HG03196 (cell line): ENCODE data around the gene COX11.

Experiments used
- ATAC-seq: cut with Tn5 transposase; IDR thresholded peaks from one replicate; pipeline ENCODE4 v1.9.1; 2021; ENCODE audit not compliant: unreplicated experiment

The COX11 gene, protein sequence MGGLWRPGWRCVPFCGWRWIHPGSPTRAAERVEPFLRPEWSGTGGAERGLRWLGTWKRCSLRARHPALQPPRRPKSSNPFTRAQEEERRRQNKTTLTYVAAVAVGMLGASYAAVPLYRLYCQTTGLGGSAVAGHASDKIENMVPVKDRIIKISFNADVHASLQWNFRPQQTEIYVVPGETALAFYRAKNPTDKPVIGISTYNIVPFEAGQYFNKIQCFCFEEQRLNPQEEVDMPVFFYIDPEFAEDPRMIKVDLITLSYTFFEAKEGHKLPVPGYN

DNA sequence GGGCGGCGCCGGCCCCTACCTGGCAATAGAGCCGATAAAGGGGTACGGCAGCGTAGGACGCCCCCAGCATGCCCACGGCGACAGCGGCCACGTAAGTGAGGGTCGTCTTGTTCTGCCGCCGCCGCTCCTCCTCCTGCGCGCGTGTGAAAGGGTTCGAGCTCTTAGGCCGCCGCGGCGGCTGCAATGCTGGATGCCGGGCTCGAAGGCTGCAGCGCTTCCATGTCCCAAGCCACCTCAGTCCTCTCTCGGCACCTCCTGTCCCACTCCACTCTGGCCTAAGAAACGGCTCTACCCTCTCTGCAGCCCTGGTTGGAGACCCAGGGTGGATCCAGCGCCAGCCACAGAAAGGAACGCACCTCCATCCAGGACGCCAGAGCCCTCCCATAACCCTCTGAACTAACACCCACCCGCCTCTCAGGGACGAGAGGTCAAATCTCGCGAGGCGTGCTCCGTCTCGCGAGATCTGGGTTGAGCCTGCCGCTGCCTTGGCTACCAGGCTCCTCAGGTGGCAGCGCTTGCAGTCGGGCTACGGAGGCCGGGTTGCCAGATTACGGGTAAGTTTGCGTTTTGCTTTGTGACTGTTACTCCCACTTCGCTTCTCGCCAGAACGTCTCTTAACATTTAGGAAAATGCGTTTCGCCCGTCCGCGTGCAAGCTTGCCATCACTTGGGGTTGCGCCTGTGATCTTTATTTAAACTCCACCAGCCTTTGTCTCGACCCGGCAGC lies at the start of gene COX11, which contains the start of gene STXBP4:
TSS of gene COX11 (minus strand) at position 393 of the 726 bp plus-strand sequence. CDS start at position 385, 8 bp downstream.
TSS of gene STXBP4 (plus strand) at position 504 of the 726 bp plus-strand sequence. CDS start 17,455 bp downstream, outside the sequence.
- peak; percentile 92 for ATAC-seq

DNA sequence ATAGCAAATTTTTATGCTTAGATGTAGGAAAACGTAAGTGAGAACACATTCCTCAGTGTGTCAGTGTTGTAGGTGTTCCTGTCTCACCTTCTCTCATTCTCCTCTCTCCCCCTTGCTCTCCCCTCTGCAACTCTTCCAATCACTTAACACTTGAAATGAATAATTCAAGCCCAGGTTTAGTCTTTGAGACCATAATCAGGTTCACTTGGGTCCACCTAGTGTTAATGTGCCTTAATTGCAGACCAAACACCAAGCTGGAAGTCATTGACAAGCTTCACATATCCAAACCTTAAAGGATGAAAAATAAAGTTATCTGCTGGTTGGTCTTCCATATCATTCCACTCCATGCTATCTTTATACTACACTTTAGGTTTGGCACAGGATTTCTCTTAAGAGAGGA lies 37.1 kb upstream of the COX11 start:
- no peak for ATAC-seq

DNA sequence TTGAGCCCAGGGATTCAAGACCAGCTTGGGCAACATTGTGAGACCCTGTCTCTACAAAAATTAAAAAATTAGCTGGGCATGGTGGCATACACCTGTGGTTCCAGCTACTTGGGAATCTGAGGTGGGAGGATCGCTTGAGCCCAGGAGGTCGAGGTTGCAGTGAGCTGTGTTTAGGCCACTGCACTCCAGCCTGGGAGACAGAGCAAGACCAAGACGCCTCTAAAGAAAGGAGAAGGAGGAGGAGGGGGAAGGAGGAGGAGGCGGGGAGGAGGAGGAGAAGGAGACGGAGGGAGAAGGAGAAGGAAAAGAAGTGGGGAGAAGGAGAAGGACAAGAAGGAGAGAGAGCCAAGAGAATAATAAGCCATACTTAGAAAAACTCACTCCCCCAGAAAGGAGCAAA lies 36.0 kb upstream of the COX11 start:
- ATAC-seq = no peak

DNA sequence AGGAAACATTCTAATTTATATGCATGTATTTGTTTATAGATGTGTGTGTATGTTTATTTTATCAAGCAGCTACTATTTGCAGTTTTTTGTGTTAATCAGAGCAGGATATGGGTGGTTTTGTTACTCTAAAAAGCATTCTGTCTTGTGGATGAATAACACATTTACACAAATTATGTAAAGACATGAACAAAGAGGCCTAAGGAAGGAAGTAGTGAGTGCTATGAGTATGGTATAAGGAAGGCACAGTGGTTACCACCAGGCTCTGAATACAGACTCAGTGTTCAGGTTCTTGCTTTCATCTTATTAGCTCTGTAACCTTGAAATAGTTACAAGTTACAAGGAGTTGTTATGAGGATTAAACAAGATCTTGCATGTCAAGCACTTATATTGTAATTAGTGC lies 34.0 kb upstream of the COX11 start:
- no peak for ATAC-seq

DNA sequence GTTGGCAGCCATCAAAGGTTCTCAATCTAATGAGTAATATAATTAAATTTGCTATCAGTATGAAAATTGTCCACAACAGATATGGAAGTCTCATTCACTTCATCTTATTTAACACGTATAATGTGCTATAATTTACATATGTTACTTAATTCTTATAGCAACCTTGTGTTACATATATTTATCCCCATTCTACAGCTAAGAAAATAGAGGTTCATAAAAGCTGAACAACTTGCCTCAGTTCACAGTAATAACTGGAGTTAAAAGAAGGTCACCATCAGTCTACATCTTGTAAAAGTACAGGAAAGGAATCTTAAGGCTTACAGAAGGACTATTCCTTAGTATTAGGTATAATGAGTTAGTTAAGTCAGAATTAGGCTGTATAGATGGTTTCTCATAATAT lies 28.0 kb upstream of the COX11 start:
- no peak for ATAC-seq

DNA sequence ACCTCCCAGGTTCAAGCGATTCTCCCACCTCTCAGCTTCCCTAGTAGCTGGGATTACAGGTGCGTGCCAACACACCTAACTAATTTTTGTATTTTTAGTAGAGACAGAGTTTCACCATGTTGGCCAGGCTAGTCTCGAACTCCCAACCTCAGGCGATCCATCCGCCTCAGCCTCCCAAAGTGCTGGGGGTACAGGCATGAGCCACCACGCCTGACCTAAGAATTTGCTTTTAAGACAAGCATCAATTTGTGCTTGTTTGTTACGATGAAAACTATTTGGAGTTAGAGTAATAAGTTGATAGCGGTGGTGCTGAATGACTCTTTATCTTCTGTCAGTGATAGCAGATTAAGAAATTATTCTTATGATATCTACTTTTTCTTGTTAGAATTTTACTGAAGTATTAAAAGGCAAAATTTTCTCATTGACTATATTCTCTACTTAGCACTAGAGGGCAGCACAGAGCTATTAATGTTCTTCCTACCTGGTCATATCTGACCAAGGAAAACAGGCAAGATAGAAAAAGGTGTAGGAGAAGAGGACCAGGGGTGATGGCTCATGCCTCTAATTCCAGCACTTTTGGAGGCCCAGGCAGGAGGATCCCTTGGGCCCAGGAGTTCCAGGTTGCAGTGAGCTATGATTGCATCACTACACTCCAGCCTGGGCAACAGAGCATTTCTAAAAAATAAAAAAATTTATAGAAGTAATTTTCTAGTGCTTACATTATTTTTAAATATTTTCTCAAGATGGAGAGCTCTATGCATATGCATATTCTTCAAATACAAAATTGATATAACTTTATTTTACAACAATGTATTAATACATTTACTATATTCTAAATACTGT lies 24.6 kb upstream of the COX11 start:
- no peak for ATAC-seq

DNA sequence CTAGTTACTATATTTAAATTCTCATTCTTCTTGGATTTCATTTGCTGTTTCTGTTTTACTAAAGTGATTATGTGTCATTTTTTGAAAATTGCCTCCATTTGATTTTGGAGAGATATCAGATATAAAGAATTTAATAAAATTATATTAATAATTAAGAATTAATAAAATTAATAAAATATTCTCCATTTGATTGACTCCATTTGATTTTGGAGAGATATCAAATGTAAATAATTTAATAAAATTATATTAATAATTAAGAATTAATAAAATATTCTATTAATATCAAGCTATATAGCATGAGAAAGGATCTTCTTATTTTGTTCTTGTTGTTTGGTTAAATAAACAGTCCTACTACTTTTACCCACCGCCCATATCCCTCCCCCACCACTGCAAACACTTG lies 23.1 kb upstream of the COX11 start:
- no peak for ATAC-seq

DNA sequence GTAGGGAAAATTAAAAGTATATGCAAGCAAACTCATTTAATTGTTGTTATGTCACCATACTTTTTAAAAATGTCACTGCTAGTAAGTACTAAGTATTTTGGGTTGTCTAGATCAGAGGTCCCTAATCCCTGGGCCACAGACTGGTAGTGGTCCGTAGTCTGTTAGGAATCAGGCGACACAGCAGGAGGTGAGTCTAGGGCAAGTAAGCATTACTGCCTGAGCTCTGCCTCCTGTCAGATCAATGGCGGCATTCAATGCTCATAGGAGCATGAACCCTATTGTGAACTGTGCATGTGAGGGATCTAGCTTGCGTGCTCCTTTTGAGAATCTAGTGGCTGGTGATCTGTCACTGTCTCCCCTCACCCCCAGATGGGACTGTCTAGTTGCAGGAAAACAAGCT lies 21.7 kb upstream of the COX11 start:
- ATAC-seq = no peak

DNA sequence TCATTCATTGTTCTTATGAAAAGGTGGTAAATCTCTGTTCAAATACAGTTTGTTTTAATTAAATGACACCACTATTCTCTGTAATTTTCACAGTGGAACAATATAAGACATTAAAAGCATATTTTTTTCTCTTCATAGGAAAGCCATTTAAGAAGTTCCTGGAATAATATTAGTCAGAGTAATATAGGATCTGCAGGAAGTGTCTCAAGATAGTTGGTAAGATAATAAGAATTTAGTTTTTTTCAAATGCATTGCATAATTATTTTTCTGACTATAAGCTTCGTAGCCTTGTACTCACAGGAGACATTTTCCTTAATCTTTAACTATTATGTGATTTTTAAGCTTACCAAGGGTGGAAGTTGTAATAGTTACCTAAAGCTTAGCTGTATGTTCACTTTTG lies 17.0 kb upstream of the COX11 start:
- ATAC-seq = no peak

DNA sequence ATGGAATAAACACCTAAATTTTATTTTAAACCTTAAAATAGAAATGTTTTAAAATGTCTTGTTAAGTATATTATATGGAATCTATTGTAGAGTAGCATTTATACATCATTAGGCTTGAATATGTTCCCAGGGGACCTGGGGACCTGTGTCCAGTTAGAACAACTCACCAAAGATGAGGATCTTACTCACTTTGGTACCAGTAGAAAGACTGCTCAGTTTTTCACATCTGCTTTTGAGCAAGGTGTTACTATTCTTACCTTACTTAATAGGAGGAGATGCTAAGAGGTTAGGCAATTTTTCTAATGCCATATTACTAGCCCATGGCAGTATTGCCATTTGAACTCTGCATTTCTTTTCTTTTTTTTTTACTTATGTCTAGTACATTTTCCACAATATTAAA lies 14.8 kb upstream of the COX11 start:
- ATAC-seq = no peak

DNA sequence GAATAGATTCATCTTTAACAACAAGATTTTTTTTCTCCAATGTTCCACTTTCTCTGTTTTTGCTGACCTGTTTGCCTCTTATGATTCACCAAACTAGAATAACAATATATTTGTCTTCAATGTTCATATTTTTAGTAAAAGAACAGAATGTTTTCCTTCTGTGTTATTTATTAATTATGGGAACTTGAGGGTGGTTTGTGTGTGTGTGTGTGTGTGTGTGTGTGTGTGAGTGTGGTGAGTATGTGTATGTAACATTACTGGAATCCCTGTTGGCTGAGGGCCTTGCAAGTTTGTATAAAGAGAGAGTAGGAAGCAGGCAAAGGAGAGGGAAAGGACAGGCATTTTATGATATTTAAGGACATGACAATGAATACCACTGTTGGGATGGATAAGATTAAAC lies 13.9 kb upstream of the COX11 start:
- no peak for ATAC-seq

DNA sequence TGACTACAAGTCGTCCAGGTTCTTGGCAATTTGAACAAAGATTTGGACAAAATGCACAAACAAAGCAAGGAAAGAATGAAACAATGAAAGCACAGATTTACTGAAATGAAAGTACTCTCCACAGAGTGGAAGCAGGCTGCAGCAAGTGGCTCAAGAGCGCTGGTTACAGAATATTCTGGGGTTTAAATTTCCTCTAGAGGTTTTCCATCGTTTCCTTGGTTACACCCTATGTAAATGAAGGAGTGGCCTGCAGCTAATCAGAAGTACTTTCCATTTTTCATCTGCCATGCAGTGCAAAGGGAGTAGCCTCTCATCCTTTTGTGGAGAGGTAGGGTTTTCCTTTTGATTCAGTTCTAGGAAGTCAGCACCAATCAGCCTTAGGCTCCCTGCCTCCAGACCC lies 11.9 kb upstream of the COX11 start:
- ATAC-seq = no peak

DNA sequence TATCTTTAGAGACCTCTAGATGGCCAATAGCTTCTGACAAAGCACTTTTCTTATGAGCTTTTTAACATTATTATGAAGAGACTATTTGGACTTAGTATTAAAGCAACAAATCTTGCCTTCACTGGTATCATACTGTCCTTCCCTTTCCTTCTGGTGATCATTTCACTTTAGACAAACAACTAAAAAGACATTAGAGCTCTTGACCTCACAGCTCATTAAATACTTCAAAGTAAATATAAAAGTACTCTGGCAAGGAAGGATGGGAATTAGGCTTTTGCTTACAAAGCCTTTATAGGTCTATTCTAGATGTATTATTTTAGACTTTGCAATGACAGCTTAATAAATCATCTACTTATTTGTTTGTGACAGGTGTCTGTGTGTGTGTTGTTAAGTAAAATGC lies 11.2 kb upstream of the COX11 start:
- ATAC-seq = no peak

DNA sequence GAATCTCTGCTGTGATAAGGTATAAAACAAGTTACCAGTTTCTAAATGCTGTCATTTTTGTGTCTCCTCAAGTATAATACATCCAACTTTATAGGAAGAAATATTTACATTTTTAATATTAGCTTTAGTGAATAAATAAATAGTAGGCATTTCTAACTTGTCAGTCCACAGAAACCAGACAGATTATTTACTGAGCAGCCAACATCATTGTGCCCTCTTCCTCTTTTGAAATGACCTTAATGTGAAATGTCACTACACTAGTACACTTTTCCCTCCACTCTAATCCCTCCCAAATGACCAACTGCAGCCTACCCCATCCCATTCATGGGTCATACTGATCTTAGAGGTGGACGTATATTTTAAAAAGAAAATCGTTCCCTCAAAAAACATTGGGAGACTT lies 9.3 kb upstream of the COX11 start:
- ATAC-seq = no peak

DNA sequence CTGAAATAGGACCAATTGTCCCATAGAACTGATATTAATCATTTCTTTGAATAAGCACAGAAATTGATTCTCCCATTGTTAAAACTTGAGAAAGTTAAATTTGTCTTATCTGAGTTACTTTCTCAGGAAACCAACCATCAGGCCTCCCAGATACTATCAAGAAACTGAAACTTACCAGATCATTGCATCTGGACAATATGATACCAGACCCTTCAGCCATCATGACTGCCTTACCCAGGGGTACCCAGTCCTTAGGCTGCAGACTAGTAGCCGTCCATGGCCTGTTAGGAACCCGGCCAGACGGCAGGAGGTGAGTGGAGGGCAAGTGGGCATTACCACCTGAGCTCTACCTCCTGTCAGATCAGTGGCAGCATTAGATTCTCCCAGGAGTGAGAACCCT lies 7.9 kb upstream of the COX11 start:
- ATAC-seq = no peak

DNA sequence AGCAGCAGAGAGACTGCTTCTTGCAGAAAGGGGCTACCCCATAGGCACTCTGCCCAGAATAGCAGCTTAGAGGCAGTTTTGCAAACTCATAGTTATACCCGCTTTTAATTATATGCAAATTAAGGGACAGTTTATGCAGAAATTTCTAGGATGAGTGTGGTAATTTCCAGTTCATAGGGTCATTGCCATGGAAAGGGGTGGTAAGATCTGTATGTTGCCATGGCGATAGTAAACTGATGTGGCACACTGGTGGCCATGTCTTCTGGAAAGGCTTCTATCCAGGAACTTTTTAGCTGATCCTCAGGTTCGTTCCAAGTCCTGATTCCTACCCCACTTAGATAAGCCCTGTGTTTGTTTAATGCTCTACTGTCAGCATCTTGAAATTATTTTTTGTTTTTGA lies 6.3 kb upstream of the COX11 start:
- ATAC-seq = no peak

DNA sequence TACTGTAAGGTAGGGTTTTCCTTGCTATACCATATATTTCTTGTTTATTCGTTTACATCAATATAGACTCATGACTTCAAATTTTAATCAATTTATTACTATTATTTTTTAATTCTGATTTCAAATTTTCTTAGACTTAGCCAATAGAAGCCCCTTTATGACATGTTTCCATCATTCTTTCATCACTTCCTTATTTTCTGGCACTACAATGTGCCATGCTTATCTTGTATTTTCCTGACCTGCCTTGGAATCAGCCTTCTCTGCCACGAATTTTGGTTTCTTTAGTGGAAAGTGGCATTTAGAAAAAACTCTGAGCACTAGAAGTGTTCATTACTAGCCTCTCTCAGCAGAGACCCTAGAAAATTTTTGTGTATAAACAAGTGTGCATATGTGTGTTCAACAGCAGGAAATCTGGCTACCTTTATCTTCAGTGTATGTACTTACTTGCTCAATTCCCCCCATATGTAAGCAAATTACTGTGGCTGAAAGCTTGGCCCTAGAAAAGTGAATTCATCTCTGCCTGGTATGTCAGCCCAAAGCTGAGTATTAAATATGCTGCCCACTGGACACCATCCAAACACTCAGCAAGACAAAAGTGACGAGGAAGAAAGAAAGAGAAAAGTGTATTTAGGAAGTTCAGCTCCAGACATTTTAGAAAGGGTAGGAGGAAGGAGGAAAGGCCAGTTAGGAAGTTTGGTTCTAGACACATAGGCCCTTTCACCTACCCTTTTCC lies 4.1 kb upstream of the COX11 start:
- no peak for ATAC-seq

DNA sequence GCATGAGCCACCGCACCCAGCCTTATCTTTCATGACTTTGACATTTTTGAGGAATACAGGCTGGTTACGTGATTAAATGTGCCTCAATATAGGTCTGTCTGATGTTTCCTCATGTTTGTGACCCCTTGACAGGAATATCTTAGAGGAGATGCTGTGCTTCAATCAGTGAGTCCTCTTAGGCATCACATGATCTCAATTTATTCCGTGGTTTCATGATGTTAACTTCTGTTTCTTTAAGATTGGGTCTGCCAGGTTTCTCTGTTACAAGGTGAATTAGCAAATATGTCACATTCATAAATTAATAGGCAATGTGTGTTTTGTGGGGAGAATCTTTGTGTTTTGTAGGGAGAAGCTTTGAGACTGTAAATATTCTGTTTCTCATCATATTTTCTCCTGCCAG lies 3.4 kb upstream of the COX11 start:
- ATAC-seq = no peak

DNA sequence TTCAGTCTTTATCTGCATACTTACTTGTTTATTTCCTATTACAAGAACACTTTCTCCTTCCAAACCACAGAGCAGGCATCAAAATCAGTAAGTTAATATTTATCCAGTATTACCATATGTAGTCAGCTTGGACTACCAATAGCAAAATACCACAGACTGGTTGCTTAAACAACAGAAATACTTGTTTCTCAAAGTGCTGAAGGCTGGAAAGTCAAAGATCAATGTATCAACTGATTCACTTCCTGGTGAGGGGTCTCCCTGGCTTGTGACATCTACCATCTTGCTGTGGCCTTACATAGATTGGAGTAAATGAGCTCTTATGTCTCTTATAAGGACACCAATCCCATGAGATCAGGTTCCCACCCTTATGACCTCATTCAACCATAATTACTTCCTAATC lies 2.7 kb upstream of the COX11 start:
- ATAC-seq = no peak

DNA sequence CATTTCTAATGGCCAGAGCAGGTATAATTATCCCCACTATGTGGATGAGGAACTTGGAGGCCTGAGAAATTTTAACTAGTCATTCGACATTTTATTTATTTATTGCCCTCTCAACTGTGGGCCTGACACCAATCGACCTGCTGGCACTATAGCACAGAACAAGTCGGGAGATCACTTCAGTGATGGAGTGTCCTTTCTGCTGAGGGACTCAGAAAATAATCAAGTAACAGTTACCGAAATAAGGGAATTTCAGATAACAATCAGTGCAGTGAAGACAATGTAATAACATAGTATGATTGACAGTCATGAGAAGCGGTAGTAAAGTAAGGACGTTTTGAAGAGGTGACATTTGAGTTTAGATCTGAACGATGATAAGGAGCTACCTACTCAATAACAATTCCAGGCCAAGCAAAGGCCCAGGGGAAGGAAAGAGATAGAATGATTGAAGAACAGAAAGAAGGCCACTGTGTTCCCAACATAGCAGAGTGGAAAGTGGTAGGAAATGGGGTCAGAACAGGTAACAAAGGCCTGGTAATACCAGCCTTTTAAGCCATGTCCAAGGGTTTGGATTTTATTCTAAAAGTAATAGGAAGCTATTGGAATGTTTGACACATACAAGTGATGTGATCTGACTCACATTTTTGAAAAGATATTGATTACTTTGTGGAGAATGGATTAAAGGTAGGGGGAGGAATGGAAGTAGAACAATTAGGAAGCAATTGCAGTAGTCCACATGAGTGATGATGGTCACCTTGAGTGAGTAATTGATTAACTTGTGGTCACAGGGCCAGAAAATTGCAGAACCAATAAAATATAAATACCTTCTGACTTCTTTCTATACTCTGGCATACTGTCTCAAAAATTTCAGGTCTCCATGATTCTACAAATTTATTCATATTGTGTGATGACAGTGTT lies 1.5 kb upstream of the COX11 start:
- ATAC-seq = no peak
